HS-27A (cell line): ENCODE data around the gene TEKT4.
A peak's percentile ranks its signal among the peaks of the same experiment; 100 is the strongest.
"Not testable (repeated sequence)": the region's sequence is repeated elsewhere in the genome, so short reads cannot be mapped to it uniquely, and the experiment has no call there.

Source experiments
- DNase-seq: peaks from one replicate; pipeline ENCODE4 v3.0.0-alpha.2; 2012; ENCODE audit warnings: low read depth, missing footprints

The TEKT4 gene, protein sequence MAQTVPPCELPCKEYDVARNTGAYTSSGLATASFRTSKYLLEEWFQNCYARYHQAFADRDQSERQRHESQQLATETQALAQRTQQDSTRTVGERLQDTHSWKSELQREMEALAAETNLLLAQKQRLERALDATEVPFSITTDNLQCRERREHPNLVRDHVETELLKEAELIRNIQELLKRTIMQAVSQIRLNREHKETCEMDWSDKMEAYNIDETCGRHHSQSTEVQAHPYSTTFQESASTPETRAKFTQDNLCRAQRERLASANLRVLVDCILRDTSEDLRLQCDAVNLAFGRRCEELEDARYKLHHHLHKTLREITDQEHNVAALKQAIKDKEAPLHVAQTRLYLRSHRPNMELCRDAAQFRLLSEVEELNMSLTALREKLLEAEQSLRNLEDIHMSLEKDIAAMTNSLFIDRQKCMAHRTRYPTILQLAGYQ

DNA sequence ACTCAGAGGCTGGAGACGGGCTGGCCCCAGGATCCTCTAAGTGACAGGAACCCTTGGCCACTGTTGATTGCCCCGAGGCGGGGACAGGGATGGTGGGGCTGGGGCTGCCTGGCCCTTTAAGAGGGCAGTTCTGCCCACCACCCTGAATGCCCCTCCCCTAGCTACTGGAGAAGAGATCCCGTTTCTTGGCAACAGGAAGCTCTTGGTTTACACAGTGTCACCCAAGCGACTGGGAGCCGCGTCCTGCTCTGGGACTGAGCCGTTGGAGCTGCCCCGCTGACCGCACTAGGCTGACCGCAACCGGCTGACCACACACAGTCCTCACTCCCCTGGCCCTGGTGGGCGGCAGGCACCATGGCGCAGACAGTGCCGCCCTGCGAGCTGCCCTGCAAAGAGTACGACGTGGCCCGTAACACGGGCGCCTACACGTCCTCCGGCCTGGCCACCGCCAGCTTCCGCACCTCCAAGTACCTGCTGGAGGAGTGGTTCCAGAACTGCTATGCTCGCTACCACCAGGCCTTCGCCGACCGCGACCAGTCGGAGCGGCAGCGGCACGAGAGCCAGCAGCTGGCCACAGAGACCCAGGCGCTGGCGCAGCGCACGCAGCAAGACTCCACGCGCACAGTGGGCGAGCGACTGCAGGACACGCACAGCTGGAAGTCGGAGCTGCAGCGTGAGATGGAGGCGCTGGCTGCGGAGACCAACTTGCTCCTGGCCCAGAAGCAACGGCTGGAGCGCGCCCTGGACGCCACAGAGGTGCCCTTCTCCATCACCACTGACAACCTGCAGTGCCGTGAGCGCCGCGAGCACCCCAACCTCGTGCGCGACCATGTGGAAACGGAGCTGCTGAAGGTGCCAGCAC, at the start of gene TEKT4:
Gene TEKT4, plus strand, starts transcription at position 205 of the 862 bp plus-strand sequence. Its CDS starts 150 bp downstream, at position 355.
- DNase-seq: no peak

DNA sequence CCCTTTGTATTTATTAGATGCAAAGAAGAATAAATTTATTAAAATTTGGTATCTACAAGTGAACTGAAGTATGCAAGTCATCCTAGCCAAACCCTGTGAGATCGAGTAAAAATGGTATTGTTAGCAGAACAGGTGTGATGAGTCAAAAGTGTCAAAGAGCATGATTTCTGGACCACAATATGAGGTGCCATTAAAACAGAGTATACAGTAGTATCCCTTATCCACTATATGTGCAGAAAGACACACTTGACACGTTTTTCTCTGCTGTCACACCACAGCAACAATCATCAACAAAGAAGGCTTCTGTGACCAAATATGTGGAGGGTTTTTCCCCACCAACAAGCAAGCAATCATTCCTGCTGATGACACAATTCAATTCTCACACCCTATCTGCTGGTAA, 32.0 kb upstream of the TEKT4 start:
- not testable (repeated sequence) for DNase-seq

DNA sequence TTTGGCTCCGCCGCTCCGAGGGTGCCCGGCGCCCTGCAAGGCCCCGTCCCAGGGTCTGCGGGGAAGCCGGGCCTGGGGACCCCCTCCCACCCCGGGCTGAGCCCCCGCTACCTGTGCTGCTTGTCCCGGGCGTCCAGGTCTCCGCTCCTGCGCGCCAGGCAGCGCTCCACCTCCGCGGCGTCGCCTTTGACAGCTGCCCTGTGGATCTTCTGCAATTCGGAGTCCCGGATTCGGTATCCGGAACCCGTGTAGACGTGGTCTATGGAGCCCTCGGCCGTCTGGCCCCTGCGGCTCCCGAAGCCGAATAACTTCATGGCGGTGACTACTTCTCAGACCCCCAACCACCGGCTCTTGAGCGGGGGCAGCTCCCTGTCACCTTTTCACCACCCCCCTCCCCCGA, 14.4 kb upstream of the TEKT4 start:
- not testable (repeated sequence) for DNase-seq

DNA sequence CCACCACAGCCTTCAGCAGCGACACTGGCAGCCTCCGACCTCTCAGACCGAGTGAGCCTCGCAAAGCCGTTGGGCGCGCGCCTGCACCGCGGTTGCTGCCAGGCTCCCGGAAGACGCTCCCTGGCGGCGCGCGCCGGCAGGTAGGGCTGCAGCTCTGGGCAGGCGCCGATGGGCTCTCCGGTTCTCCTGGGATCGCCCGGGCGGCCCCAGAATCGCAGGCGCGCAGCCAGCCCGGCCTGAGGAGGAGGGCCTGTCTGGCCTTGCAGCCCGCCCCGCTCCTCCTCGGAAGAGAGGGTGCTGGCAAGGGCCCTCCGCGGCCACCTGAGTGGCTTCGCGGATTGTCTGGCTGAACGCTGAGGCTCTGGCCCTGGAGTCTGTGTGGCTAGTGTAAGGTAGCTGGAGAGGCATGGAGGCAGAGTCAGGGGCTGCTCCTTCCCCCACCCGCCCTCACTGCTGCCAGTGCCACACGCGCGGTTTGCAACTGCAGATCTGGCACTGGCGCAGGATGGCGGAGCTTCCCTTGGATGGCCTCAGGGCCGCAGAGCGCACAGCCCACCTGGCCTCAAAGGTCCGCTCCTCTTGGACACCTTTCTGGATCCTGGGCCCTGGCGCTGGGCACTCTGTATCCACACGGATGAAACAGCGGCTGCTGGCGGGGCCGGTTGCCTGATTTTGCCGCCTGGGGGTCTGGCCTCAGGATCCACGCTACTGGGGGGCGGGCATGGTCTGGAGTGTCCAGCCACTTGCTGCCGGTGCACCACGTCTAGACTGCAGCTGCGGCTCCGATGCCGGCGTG, 13.7 kb upstream of the TEKT4 start:
- DNase-seq: not testable (repeated sequence)

DNA sequence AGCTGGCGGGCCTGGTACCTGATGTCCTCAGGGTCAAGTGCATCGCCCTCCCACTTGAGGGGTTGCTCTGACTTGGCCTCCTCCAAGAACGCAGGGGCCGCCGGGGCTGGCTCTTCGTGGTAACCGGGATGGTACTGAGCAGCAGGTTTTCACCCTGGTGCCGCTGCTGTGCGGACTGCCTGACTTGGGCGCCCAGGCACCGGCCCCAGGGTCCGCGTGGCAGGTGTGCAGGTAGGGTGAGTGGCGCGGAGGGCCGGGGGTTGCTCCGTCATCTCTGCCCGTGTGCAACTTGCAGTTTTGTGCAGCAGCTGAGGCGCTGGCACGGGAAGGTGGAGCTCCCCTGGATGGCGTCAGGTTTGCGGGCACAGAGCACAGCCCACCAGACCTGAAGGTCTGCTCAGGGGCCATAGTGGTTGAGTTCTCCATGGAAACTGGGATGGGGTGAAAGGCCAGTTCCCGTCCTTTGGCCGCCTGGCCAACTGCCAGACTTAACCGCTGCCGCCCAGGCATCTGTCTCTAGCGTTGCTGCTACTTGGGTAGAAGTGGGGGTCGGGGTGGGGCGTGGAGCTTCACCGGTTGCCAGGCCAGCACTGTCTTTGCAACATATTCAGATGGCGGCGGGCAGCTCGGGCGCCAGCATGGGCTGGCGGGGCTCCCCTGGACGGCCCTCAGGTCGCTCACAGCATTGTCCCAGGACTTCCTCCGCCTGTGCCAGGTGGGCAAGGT, 12.9 kb upstream of the TEKT4 start:
- not testable (repeated sequence) for DNase-seq

DNA sequence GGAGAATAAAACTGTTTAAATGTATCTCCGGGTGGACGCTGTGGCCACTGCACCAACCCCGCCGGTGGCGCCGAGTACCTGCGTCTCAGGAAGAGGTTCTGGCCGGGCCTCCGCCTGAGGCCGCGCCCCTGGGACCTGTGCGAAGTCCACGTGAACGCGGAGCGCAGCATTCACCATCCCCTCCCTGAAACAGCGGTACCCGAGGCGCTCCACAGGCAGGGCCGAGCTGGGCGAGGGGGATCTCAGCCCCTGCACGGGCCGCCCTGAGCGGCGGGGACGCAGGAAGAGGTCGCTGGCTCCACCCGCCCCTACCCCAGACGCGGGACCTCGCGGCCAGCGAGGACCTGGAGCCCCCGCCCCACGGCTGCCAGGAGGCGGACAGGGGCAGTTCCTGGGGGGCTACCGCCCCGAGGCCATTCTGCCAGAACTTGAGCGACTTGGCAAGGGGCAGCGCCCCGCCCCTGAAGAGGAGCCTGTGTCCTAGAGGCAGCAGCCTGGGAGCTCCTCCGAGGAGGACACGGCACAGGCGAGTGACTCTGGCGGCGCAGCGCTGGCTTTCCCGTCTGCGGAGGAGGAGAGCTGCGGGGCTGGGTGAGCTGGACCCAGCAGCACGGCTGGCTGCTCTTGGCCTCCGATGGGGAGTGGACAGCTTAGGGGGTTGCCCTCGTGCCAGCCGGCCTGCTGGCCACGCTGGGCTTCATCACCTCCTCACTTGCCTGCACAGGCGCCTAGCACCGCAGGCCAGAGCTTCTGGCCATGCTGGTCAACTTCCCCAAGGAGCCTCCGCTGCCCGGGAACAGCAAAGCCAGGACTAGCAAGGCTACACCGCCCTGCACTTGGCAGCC, 9.7 kb upstream of the TEKT4 start:
- no peak for DNase-seq

DNA sequence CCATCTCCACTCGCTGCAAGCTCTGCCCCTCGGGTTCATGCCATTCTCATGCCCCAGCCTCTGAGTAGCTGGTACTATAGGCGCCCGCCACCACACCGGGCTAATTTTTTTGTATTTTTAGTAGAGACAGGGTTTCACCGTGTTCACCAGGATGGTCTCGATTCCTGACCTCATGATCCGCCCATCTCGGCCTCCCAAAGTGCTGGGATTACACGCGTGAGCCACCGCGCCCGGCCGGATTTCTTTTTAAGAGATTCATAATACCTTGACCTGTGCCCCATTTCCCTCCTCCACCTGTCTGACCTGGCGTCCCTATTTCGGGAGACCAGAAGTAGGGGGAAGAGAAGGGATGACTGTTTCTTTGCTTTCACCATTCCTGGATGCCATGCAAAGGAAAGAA, 8.3 kb upstream of the TEKT4 start:
- not testable (repeated sequence) for DNase-seq

DNA sequence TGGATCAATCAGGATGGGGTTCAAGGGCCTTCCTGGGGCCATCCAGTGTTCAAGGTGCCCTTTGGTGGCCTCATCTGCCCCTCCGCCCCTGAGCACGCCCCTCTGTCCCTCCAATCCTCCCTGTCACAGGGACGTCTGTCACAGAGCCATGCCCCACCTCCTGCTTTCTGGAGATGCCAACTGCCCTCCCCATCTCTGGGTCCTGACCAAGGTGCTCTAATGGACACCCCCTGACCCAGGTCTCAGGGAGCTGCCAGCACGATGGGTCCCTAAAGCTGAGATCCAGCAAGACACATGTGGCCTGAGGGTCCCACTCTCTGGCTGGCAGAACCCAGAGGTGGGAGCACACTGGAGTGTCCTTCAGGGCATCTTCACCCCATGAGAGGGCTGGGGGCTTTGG, 2.1 kb upstream of the TEKT4 start:
- no peak for DNase-seq

DNA sequence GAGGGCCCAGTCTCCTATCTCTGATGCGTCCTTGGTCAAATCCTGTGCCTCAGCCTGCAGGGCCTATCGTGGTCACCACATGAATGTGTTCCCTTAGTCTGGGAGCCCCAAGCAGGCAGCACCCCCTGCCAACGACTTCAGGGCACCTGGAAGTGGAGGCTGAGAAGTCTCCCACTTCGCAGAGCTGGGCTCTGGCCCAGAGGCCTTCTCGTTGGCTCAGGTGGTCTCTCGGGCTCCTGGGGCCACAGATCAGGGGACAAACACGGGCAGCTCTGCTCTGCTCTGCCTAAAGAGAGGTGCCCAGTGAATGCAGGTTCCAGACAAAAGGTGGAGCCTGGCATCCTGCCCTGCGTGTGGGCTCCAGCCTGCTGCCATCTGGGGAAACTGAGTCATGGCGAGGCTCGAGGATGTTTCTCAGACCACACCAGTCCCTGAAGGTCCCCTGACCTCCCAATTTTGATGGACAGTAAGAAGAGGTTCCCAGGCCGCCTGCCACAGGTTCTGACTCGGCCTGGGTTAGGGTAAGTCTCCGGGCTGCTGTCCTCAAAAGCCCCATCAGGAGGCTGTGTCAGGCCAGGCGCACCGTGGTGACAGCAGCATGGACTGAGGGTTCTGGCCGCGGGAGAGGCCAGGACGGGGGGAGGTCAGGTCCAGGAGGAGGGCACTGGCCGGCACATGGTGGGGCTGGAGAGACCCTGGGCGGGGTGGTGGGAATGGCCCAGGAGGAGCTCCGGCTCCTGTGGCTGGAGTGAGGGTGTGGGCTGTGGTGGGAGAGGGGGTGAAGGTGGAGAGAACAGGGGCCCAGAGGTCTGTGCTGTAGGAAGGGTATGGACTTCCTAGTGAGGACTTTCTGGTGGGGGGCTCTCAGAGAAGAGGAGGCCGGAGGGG, 1.4 kb upstream of the TEKT4 start:
- DNase-seq: no peak

DNA sequence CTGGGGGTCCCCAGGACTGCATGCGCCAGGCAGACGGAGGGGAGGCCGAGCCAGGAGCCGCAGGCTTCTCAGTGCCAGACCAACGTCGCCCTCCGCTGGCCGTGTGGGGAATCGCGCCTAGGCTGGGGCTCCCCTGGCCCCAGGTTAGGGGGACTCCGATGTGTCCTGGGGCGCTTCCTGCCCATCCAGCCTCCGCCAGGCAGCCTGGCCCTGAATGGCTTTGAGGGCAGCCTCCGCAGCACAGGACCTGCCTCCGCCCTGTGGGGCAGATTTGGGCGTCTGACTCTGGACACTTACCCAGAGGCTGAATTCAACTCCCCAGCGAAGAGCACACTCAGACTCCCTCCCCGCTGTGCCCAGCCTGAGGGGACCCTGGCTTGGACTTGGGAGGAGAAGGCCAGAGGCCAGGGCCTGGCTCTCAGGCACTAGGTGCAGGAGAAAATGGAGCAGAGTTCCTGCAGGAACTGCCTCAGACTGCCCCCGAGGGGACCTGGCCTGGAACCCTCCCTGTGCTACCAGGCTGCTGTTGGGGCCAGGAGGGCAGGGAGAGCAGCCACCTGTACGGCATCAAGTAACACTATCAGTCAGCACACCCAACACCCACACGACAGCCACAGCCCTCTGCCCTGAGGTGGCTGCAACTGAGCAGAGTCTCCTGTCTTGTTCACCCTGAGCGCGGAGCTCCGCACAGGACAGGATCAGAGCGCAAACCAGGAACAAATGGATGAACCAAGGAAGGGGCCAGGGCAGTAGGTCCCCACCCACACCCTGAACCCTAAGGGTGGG, 597 bp upstream of the TEKT4 start:
- no peak for DNase-seq

DNA sequence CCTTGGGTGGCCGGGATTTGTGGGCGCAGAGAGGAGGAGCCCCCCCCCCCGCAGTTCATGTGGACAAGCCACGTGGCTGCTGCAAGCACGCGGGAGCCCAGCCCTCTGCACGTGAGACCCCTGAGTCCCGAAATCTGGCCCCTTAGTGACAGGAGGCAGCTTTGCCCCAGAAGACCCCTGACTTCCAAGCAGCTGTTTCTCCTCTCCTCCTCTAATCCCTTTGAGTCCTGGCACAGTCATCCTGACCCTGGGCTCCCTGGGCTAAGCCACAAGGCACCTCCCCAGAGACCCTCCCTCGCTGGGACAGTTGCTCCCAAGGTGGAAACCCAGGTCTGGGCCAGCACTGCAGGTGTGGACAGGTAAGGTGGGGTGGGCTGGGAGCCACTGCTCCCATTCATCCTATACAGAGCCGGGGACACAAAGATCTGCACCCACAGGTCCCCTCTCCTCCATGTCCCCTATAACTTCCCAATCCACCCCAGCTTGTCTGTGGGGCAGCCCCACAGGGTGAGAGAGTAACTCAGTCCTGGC, 923 bp downstream of the TEKT4 start:
- no peak for DNase-seq

DNA sequence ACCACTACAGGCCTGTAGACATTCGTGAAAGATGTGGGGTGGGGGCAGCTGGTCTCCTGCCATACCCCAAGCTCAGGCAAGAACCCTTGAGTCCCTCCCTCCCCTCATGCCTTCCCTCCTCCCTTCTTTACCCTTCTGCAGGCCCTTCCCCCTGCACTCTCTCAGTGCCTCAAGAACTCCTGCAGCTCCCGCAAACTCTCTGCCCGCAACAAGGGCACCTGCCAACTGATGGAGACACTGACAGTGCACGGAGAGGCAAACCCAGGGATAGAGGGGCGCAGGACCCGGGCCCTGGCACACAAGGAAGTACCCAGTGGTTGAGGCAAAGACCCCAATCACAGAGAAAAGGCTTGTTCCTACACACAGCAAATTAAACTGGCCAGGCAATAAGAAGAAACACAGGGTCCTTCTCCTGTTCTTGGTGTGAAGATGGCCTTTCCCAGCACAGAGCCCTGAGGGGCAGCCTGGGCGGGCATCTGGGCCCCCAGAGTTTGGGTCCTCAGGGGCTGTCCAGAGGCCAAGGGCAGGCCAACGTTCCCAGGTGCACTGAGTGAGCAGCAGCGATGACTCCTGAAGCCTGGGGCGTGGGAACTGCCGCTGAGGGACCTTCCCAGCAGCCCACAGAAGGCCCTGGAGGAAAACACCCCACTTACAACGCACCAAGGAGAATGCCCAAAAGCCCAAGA, 1.6 kb downstream of the TEKT4 start:
- DNase-seq: no peak

DNA sequence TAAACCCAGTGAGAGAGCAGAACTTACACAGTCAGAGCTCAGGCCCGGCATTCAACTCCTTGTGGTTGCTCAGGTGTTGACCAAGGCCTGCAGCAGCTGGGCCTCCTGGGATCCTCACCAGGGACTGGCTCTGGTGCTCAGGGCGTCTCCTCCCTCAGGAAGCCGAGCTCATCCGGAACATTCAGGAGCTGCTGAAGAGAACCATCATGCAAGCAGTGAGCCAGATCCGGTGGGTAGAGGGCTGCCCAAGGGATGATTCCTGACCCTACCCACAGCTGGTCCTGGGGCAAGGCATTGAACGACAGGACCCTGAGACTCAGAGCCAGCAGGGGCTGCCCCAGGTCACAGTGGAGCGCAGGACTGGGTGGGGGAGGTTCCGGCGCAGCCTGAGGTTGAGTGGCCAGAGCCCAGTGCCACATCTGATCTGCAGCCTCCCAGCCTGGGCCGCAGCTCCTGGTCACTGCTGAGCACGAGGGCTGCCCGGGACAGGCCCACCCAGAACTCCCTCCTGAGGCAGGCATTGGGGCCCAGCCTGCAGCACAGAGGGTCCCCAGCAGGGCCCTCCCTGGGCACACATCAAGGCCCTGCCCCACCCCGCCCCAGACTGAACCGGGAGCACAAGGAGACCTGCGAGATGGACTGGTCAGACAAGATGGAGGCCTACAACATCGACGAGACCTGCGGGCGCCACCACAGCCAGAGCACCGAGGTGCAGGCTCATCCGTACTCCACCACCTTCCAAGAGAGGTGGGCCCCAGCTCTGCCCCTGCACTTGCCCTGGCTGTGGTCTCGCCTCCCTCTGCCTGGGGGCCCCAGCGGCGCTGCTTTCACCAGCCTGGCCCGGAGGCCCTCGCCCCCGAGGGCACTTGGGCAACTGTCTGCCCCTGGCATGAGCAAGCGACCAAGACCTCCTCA, 2.4 kb downstream of the TEKT4 start:
- no peak for DNase-seq

DNA sequence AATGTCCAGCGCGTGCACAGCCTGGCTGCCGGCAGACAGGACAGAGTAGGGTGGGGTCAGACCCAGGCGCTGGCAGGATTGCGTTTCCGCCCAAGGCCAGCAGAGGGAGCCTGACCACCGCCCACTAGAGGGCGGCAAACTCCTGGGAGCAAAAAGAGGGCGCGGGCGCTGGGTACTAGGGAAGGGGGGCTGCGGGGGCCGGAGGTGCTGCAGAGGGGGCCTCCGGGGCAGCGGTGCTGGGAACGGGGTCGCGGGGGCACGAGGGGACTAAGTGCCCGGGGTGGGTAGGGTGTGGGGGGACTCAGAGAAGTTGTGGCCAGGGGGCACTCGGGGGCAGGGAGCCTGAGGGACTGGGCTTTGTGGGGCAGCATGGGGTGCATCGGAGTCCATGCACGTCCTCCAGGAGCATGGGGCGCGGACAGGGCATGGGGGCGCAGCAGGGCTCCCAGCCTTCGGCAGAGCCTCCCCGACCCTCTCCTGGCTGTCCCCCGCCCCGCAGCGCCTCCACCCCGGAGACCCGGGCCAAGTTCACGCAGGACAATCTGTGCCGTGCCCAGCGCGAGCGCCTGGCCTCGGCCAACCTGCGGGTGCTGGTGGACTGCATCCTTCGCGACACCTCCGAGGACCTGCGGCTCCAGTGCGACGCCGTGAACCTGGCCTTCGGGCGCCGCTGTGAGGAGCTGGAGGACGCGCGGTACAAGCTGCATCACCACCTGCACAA, 3.2 kb downstream of the TEKT4 start:
- peak; percentile 9 for DNase-seq

DNA sequence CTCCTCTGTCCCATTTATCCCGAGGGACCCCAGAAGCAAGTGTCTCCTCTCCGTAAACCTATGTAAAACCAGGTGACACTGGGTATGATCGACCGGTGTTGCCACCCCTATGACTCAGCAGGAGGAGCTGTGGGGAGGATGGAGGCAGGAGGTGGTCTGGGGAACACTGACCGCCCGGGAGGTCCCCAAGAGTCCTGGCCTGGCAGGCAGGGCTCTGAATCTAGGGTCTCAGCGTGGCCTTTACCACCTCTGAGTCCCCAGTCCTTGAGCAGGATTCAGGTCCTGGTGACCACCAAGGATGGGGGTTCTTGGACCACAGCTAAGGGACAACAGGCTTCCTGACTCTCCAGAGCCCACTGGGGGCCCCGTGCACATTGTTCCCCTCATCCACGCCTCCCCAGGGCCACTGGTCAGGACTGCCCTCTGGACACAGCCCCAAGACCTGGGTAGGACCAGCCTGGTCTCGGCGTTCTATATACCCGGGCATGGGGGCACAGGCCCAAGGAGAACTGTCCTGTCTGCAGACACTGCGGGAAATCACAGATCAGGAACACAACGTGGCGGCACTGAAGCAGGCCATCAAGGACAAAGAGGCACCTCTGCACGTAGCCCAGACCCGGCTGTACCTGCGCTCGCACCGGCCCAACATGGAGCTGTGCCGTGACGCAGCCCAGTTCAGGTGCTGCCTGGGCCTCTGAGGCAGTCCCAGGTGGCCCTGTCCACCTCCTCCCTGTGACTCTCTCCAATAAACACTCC, 4.0 kb downstream of the TEKT4 start:
- DNase-seq: no peak
